OCI-M1 (cell line): ENCODE measurements around the gene TPSG1.

Experiments
- DNase-seq: peaks from one replicate; lab custom pipeline; 2025; lab: John Stamatoyannopoulos, UW

TPSG1 gene

DNA sequence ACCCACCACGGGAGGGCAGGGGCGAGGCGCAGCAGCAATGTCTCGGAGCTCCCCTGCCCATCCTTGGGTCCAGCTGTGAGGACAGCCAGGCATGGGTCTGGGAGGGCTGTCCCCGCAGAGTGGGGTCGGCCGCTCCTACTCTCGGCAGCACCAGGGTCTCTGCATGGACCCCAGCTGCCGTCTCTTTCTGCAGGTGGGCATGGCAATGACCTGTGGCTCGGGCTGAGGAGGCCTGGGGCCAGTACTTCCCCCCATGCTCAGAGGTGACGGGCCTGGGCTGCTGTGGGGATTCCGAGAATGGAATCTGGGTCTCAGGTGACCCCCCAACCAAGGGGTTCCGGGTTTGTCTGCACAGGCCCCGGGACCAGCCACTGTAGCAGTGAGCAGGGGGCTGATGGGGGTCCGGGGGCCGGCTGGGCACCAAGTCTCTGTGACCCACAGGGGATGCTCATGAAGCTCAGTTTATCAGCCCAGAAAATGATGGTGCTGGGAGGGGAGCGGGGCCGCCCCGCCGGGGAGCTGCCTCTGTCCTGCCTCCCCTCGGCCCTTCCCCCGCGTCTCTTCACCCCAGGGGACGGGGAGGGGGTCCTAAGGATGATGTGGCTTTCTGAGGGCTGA is 48.7 kb downstream of the TPSG1 start:
- DNase-seq, result no peak

GRCh38 chr16:1175566-1176279 is 49.3 kb downstream of the TPSG1 start:
- no peak for DNase-seq

GRCh38 chr16:1174477-1175357 is 50.4 kb downstream of the TPSG1 start:
- no peak for DNase-seq

DNA sequence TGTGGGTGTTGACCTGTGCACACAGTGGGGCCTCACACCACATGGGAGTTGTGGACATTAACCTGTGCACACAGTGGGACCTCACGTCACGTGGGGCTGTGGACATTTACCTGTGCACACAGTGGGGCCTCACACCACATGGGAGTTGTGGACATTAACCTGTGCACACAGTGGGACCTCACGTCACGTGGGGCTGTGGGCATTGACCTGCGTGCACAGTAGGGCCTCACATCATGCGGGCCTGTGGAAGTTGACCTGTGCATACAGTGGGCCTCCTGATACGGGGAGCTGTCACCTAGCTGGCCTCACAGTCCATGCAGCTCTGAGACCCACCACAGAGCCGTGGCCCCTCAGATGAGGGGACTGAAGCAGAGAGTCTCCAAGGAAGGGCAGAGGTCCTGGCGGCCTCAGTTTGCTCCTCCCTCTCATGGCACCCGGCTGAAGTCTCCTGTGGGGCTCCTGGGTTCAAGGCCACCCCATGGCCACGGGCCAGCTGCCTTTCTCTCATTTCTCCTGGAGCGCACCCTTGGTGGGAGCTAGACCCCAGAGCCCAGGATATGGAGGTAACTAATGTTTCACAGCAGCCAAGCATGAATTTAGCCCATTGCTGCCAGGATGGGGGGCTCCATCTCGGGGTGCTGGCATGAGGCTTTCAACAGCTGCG is 51.1 kb downstream of the TPSG1 start:
- DNase-seq, result no peak

GRCh38 chr16:1172651-1173050 is 52.4 kb downstream of the TPSG1 start:
- no peak for DNase-seq

- DNase-seq, result no peak
Observed at GRCh38 chr16:1171854-1172428, 53.1 kb downstream of the TPSG1 start.
